HUES64 (cell line): Measurements from ENCODE around the gene SPDEF.

Source experiments
- H3K27ac ChIP-seq: 2 replicates; pipeline ENCODE4 v1.7.0; 2013; ENCODE audit warnings: low read depth, low read length, inconsistent platforms
- H3K27me3 ChIP-seq: 2 replicates; pipeline ENCODE4 v1.6.1; 2013; ENCODE audit warnings: mild to moderate bottlenecking, low read length; ENCODE audit not compliant: insufficient read depth
- H3K36me3 ChIP-seq: 2 replicates; pipeline ENCODE4 v1.6.1; 2013; ENCODE audit warnings: mild to moderate bottlenecking, low read length; ENCODE audit not compliant: insufficient read depth
- H3K4me1 ChIP-seq: 2 replicates; pipeline ENCODE4 v1.6.1; 2013; ENCODE audit warnings: mild to moderate bottlenecking, low read length, moderate library complexity; ENCODE audit not compliant: insufficient read depth
- H3K4me3 ChIP-seq: 2 replicates; pipeline ENCODE4 v1.5.1; 2013; ENCODE audit warnings: mild to moderate bottlenecking, low read length, moderate library complexity
- H3K9ac ChIP-seq: 2 replicates; pipeline ENCODE4 v1.6.1; 2013; ENCODE audit warnings: mild to moderate bottlenecking, low read depth, low read length
- H3K9me3 ChIP-seq: 2 replicates; pipeline ENCODE4 v1.6.1; 2013; ENCODE audit warnings: low read depth, low read length; ENCODE audit not compliant: insufficient read depth
- WGBS: fragments of 150-250, 120-280 bp; methylation state at CpG from one replicate; pipeline ENCODE4 v1.1.7; 2013; ENCODE audit warnings: missing lambda C conversion rate; 5-methylcytosine and 5-hydroxymethylcytosine counted together

The SPDEF gene

DNA sequence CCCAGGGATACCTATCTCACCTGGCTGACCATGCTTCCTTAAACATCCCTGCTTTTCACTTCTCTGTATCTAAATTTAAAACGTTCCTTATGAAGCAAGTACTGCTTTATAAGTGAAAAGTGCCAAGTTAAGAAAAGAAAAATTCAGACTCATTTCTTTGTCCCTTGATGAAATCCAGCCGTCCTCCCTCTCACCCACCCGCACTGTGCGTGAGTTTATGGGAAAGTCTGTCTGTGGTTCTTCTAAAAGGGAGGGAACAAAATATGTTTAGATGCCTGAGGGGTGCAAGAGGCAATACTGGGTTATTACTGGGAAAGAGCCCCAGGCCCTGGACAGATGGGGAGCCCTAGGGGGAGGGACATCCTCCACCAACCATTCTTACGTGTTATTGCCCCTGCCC lies 31.2 kb downstream of the SPDEF start:
- Histone ChIP-seq H3K4me1 (peaks cover 16% of the 10 kb centered on the region), H3K4me3 (no peak overlapping the region), H3K36me3 (no peaks in the 10 kb centered on the region), H3K9ac (no peak overlapping the region), H3K9me3 (no peaks in the 10 kb centered on the region), H3K27ac (no peak overlapping the region), H3K27me3 (no peaks in the 10 kb centered on the region)
- WGBS, result 92% methylated on average over 4 of the region's 5 CpGs

- H3K9me3 ChIP-seq, result no peaks in the 10 kb centered on the region
- no peak overlapping the region for H3K4me3 ChIP-seq
- peaks cover 16% of the 10 kb centered on the region for H3K4me1 ChIP-seq
- H3K27ac ChIP-seq, result no peak overlapping the region
- no peak overlapping the region for H3K9ac ChIP-seq
- 85% methylated on average over 3 of the region's 5 CpGs for WGBS
- H3K36me3 ChIP-seq, result no peaks in the 10 kb centered on the region
- H3K27me3 ChIP-seq, result no peaks in the 10 kb centered on the region
Observed at GRCh38 chr6:34524499-34524898, 31.6 kb downstream of the SPDEF start.

DNA sequence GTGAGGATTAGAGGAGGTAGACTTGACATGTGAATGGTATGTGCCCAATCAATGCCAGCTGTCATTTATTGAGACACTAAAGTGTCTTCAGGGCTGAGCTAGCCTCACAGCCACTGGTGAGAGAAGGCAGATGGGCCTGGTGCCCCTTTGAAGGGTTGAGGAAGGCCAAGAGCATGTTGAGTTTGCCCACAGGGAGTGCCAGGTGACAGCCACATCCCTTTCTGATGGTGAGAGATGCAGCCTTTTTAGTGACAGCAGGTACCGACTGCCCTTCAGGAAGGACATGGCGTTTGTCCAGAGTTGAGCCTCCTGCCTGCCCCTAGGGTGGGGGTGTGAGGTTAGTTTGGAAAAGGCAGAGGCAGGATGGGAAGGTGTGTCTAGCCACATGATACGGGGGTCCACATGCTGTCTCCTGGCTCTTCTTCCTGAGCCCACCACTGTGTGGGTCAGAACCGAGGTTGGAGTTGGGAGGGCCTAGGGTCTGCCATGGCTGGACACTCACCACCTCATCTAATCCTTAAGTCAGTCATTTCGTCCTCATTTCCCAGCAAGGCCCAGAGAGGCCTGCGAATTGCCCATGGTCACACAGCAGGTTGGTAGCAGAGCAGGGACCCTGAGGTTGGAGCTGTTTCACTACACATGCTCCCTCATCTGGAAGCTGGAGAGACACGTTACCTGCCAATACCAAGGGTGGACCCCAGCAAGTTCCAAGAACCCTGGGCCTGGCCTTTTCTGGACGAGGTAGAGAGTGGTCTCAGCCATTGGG lies 32.5 kb downstream of the SPDEF start:
- 87% methylated on average over 8 of the region's 8 CpGs for WGBS
- Histone ChIP-seq H3K9ac (no peak overlapping the region), H3K4me3 (no peak overlapping the region), H3K27me3 (no peaks in the 10 kb centered on the region), H3K4me1 (peaks cover 16% of the 10 kb centered on the region), H3K36me3 (no peaks in the 10 kb centered on the region), H3K9me3 (no peaks in the 10 kb centered on the region), H3K27ac (no peak overlapping the region)

DNA sequence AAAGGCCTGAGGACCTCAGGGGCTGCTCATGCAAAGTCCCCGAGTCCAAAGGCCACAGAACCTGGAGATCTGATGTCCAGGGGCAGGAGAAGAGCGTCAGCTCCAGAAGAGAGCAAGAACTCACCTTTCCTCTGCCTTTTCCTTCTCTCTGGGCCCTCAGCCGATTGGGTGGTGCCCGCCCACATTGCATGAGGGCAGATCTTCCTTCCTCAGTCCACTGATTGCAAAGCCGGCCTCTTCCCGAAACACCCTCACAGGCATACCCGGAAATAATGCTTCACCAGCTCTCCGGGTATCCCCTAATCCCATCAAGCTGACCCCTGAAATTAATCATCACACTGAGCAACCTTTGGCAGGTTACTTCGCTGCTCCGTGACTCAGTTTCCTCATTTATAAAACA lies 33.4 kb downstream of the SPDEF start:
- Histone ChIP-seq H3K4me1 (peaks cover 11% of the 10 kb centered on the region), H3K27me3 (no peaks in the 10 kb centered on the region), H3K4me3 (no peak overlapping the region), H3K27ac (no peak overlapping the region), H3K36me3 (no peaks in the 10 kb centered on the region), H3K9me3 (no peaks in the 10 kb centered on the region), H3K9ac (no peak overlapping the region)
- WGBS, result 88% methylated on average over 10 of the region's 10 CpGs

- Histone ChIP-seq H3K9ac (no peak overlapping the region), H3K4me3 (no peak overlapping the region), H3K27ac (no peak overlapping the region), H3K36me3 (no peaks in the 10 kb centered on the region), H3K9me3 (no peaks in the 10 kb centered on the region), H3K27me3 (no peaks in the 10 kb centered on the region), H3K4me1 (peaks cover 4% of the 10 kb centered on the region)
- WGBS, result 91% methylated on average over 28 of the region's 28 CpGs
Observed at GRCh38 chr6:34521463-34522285, 34.5 kb downstream of the SPDEF start.

GRCh38 chr6:34520645-34521462 lies 35.3 kb downstream of the SPDEF start:
- Histone ChIP-seq H3K4me3 (no peak overlapping the region), H3K36me3 (no peaks in the 10 kb centered on the region), H3K4me1 (no peaks in the 10 kb centered on the region), H3K9me3 (no peaks in the 10 kb centered on the region), H3K9ac (no peak overlapping the region), H3K27ac (no peak overlapping the region), H3K27me3 (peaks cover 2% of the 10 kb centered on the region; the same call in 1 of the 2 replicates)
- WGBS, result 94% methylated on average over 24 of the region's 24 CpGs

GRCh38 chr6:34519971-34520644 lies 36.0 kb downstream of the SPDEF start:
- WGBS, result 87% methylated on average over 8 of the region's 8 CpGs
- Histone ChIP-seq H3K4me3 (no peak overlapping the region), H3K9ac (no peak overlapping the region), H3K4me1 (peaks cover 3% of the 10 kb centered on the region; the same call in 1 of the 2 replicates), H3K9me3 (no peaks in the 10 kb centered on the region), H3K36me3 (no peaks in the 10 kb centered on the region), H3K27me3 (peaks cover 8% of the 10 kb centered on the region), H3K27ac (no peak overlapping the region)

DNA sequence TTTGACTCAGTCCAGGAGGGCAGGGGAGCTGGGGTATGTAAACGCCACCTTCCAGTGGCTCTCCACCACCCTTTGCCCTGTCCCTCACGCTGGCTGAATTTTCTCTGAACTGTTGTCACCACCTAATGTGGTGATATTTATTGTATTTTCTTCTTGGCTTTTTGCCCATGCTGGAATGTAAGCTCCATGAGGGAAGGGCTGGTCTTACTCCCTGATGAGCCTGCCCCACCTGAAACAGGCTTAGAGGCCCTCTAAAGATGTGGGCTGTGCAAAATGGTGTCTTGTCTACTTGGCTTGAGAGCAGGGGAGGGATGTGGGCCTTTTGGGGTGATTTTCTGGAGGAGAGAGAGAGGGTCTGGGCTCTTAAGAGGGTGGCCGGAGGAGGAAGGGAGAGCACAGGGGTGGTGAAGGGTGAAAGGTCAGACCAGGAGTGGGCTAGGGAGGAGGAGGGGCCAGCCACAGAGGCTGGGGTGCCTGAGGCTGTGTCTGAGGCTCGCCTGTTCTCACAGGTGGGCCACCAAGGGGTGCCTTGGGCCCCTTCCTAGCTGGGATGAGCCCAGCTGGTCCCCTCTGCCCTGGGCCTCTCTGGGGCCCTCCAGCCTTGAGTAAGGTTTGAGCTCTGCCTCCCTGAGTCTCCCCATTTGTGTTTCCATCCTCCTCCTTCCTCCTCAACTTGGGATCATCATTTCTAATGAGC lies 37.3 kb downstream of the SPDEF start:
- 89% methylated on average over 4 of the region's 4 CpGs for WGBS
- Histone ChIP-seq H3K4me1 (peaks cover 7% of the 10 kb centered on the region), H3K9ac (no peak overlapping the region), H3K4me3 (no peak overlapping the region), H3K27me3 (peaks cover 19% of the 10 kb centered on the region), H3K9me3 (no peaks in the 10 kb centered on the region), H3K36me3 (no peaks in the 10 kb centered on the region), H3K27ac (no peak overlapping the region)

DNA sequence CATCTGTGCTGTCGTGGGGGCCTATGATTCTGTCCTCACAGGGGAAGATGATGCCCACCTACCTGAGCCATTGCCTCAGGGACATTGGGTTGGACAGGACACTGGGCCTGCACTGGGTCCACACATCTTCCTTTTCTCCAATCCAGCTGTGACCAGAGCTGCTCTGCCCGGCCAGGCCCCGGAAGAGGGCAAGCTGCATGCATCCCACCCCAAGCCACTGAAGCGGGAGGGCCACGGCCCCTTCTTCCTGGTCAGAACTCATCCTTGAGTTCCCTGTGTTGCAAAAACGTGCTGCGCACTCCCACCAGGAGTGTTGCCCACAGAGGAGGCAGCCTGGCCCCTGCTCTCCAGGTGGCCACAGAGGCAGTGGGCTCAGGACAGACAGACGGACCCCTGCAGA lies 38.2 kb downstream of the SPDEF start:
- no peak overlapping the region for H3K9ac ChIP-seq
- no peak overlapping the region for H3K27ac ChIP-seq
- H3K9me3 ChIP-seq, result no peaks in the 10 kb centered on the region
- 78% methylated on average over 8 of the region's 8 CpGs for WGBS
- H3K4me1 ChIP-seq, result peaks cover 15% of the 10 kb centered on the region
- no peaks in the 10 kb centered on the region for H3K36me3 ChIP-seq
- H3K27me3 ChIP-seq, result peaks cover 19% of the 10 kb centered on the region
- no peak overlapping the region for H3K4me3 ChIP-seq

DNA sequence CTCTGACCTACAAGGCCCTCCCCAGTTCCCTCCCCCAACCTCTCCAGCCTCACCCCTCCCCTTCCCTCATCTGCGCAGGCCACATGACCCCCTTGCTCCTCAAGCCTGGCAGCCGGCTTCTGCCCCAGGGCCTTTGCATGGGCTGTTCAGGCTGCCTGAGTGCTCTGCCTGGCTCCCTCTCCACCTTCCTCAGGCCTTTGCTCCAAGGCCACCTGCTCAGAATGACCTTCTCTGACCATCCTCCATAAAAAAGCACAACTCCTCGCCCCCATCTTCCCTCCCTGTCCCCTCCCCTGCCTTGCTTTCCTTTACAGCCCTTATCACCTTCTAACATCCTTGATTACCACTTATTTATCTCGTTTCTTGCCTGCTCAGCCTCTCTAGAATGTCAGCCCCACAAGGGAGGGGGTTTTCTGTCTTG lies 38.7 kb downstream of the SPDEF start:
- H3K27ac ChIP-seq, result no peak overlapping the region
- 86% methylated on average over 4 of the region's 4 CpGs for WGBS
- no peaks in the 10 kb centered on the region for H3K36me3 ChIP-seq
- H3K4me3 ChIP-seq, result no peak overlapping the region
- H3K4me1 ChIP-seq, result peaks cover 17% of the 10 kb centered on the region
- H3K27me3 ChIP-seq, result peaks cover 19% of the 10 kb centered on the region
- H3K9ac ChIP-seq, result no peak overlapping the region
- no peaks in the 10 kb centered on the region for H3K9me3 ChIP-seq
